PC-3 (cell line): ENCODE data around the gene TSC22D2. TPM values are rescaled to one million over a fixed set of nuclear protein-coding genes. Genes with fewer than 3 reads are reported as not detected.
A peak's percentile ranks its signal among the peaks of the same experiment; 100 is the strongest.
"Not testable (repeated sequence)": the region's sequence is repeated elsewhere in the genome, so short reads cannot be mapped to it uniquely, and the experiment has no call there.

Experiments used
- ATAC-seq: fragments of 200-7000 bp; cut with Tn5 transposase; 2 replicates; pipeline ENCODE4 v1.9.1; 2020; ENCODE audit warnings: mild to moderate bottlenecking, moderate library complexity
- BruUV-seq: library from RNA; stranded (reverse); fragments of 400-500 nt; replicated peaks from 2 replicates; lab custom pipeline; 2021; lab: Mats Ljungman, UMichigan
- CTCF ChIA-PET: fragments of 300-600 bp; sonication (Branson Sonifier 250); formaldehyde crosslinking; loops from one replicate; lab custom pipeline; 2022; ENCODE audit warnings: antibody characterized with exemption; lab: Charles Lee
- POLR2A ChIA-PET: fragments of 300-600 bp; sonication (Branson Sonifier 250); formaldehyde crosslinking; loops from one replicate; lab custom pipeline; 2022; ENCODE audit warnings: antibody characterized with exemption; ENCODE audit not compliant: unreplicated experiment; lab: Charles Lee
- DNase-seq: peaks from one replicate; pipeline ENCODE4 v3.0.0-alpha.2; 2015
- H2AFZ ChIP-seq: fragments of 300-600 bp; sonication (generic); 2 replicates; pipeline ENCODE4 v1.6.0; 2016; ENCODE audit warnings: antibody characterized with exemption, low read length
- H3F3A ChIP-seq: fragments of 300-600 bp; sonication (generic); one replicate; pipeline ENCODE4 v1.6.0; 2017; ENCODE audit warnings: antibody characterized with exemption, low read length, control low read depth, mild to moderate bottlenecking; ENCODE audit not compliant: unreplicated experiment
- H3K27ac ChIP-seq: fragments of 300-600 bp; sonication (generic); 2 replicates; pipeline ENCODE4 v1.5.1; 2016; ENCODE audit warnings: mild to moderate bottlenecking, low read length
- H3K27me3 ChIP-seq: fragments of 300-600 bp; sonication (generic); 2 replicates; pipeline ENCODE4 v1.6.1; 2016; ENCODE audit warnings: low read length, mixed read lengths
- H3K36me3 ChIP-seq: fragments of 300-600 bp; sonication (generic); 2 replicates; pipeline ENCODE4 v1.6.1; 2016; ENCODE audit warnings: low read depth, mixed run types, low read length, mixed read lengths
- H3K4me1 ChIP-seq: fragments of 300-600 bp; sonication (generic); 2 replicates; pipeline ENCODE4 v1.5.1; 2016; ENCODE audit warnings: low read length; ENCODE audit not compliant: insufficient read depth
- H3K4me2 ChIP-seq: fragments of 300-600 bp; sonication (generic); 2 replicates; pipeline ENCODE4 v1.6.0; 2016; ENCODE audit warnings: low read length
- H3K4me3 ChIP-seq: fragments of 300-600 bp; sonication (generic); 2 replicates; pipeline ENCODE4 v1.5.1; 2016; ENCODE audit warnings: mild to moderate bottlenecking, low read length, mixed read lengths
- H3K79me2 ChIP-seq: fragments of 300-600 bp; sonication (generic); 2 replicates; pipeline ENCODE4 v1.6.1; 2017; ENCODE audit warnings: low read length, mixed read lengths
- H3K9ac ChIP-seq: fragments of 300-600 bp; sonication (generic); 2 replicates; pipeline ENCODE4 v1.6.0; 2016; ENCODE audit warnings: mild to moderate bottlenecking, low read length
- H3K9me2 ChIP-seq: fragments of 300-600 bp; sonication (generic); replicated peaks from 2 replicates; pipeline ENCODE4 v1.6.1; 2016; ENCODE audit warnings: mixed run types, low read length, mixed read lengths
- H3K9me3 ChIP-seq: fragments of 300-600 bp; sonication (generic); 2 replicates; pipeline ENCODE4 v1.6.1; 2016; ENCODE audit warnings: low read length, mixed read lengths
- H4K20me1 ChIP-seq: fragments of 300-600 bp; sonication (generic); 2 replicates; pipeline ENCODE4 v1.6.1; 2016; ENCODE audit warnings: low read length, mixed read lengths
- EZH2 ChIP-seq: fragments of 300-600 bp; sonication (generic); IDR thresholded peaks from one replicate; pipeline ENCODE4 v1.6.1; 2017; ENCODE audit warnings: antibody characterized with exemption, mild to moderate bottlenecking, low read length; ENCODE audit not compliant: unreplicated experiment
- EZH2phosphoT487 ChIP-seq: fragments of 300-600 bp; sonication (generic); IDR thresholded peaks from 2 replicates; pipeline ENCODE4 v1.6.1; 2018; ENCODE audit warnings: mild to moderate bottlenecking, antibody characterized with exemption, low read length, borderline replicate concordance
- intact Hi-C: fragments of 100-400 bp; cut with micrococcal nuclease; formaldehyde crosslinking; loops from 2 replicates; pipeline ENCODE4 v1.9.0; 2023
- total RNA-seq: library from RNA; depleted of rRNA; stranded (reverse); fragments of >200 nt; gene quantifications from 2 replicates; pipeline ENCODE4 v1.2.3, GENCODE V29; 2014
- TF ChIP-seq, protein P1 (sequence below): fragments of 300-600 bp; sonication (generic); conservative IDR thresholded peaks from 2 replicates; pipeline ENCODE4 v1.5.1; 2017; ENCODE audit warnings: antibody characterized with exemption, low read depth, mild to moderate bottlenecking, low read length

TSC22D2 gene
- total RNA-seq, 1 experiment from 2014 or later = 9.6 TPM

DNA sequence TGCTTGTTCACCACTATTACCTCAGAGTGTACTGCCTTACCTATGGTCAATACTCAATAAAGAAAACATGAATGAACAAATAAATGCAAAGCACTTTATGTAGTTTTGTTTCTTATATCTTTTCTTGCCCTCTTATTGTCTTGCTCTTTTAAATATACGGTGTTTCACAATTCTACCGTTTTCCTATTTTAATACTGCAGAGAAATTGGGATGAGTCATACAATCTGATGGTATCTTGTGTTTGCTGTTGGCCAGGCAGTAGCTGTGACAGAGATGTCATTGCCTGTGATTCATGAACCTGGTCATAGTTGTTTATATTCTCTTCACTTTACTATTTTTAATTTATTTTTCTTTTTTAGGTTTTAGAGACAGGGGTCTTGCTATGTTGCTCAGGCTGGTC is 89.9 kb downstream of the TSC22D2 start:
- ChIA-PET CTCF (interaction anchor here (0.5 kb wide), 1 partner anchor 811 kb away, joined by 3 read pairs; no protein-coding TSS in a partner anchor), POLR2A (no interaction called here)
- Histone ChIP-seq H3K79me2 (0 out of 2 replicates have a peak, but pooled peaks cover 3% of the 10 kb centered on the region), H3F3A (no peaks in the 10 kb centered on the region), H3K9ac (peak overlapping the region; percentile 24), H3K27me3 (no peaks in the 10 kb centered on the region), H4K20me1 (no peaks in the 10 kb centered on the region), H3K9me3 (no peaks in the 10 kb centered on the region), H3K27ac (peak overlapping the region; percentile 87), H3K4me1 (peaks cover 38% of the 10 kb centered on the region), H3K4me2 (peak overlapping the region; percentile 81), H3K4me3 (peak overlapping the region; percentile 29; the same call in 1 of the 2 replicates), H2AFZ (peak overlapping the region; percentile 52; the same call in 1 of the 2 replicates), H3K36me3 (no peaks in the 10 kb centered on the region), H3K9me2 (no peaks in the 10 kb centered on the region)
- ATAC-seq (peak; percentile 94), DNase-seq (peak; percentile 90)
- intact Hi-C loops = loop anchor here (5.0 to 10.0 kb wide), 3 partner anchors 186 to 561 kb away; no protein-coding TSS in a partner anchor
- no TSS peak for BruUV-seq
- TF ChIP-seq, protein P1, sequence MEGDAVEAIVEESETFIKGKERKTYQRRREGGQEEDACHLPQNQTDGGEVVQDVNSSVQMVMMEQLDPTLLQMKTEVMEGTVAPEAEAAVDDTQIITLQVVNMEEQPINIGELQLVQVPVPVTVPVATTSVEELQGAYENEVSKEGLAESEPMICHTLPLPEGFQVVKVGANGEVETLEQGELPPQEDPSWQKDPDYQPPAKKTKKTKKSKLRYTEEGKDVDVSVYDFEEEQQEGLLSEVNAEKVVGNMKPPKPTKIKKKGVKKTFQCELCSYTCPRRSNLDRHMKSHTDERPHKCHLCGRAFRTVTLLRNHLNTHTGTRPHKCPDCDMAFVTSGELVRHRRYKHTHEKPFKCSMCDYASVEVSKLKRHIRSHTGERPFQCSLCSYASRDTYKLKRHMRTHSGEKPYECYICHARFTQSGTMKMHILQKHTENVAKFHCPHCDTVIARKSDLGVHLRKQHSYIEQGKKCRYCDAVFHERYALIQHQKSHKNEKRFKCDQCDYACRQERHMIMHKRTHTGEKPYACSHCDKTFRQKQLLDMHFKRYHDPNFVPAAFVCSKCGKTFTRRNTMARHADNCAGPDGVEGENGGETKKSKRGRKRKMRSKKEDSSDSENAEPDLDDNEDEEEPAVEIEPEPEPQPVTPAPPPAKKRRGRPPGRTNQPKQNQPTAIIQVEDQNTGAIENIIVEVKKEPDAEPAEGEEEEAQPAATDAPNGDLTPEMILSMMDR = no peak
- no peak for TF ChIP-seq EZH2phosphoT487
- TF ChIP-seq EZH2 = no peak

DNA sequence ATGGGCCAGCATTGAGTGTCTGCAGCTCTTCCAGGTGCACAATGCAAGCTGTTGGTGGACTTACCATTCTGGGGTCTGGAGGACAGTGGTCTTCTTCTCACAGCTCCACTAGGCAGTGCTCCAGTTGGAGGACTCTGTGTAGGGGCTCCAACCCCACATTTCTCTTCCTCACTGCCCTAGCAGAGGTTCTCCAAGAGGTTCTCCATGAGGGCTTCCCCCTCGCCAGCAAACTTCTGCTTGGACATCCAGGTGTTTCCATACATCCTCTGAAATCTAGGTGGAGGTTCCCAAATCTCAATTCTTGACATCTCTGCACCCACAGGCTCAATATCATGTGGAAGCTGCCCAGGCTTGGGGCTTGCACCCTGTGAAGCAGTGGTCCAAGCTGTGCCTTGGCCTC is 92.9 kb downstream of the TSC22D2 start:
- peaks cover 26% of the 10 kb centered on the region for H3K4me1 ChIP-seq
- POLR2A ChIA-PET, BruUV-seq, H3K9ac ChIP-seq, H3K4me3 ChIP-seq, H3K27ac ChIP-seq, CTCF ChIA-PET, H2AFZ ChIP-seq, ATAC-seq, DNase-seq, H3K27me3 ChIP-seq, H3F3A ChIP-seq, intact Hi-C loops, H3K9me2 ChIP-seq, H3K9me3 ChIP-seq, H3K36me3 ChIP-seq, H4K20me1 ChIP-seq, H3K4me2 ChIP-seq, H3K79me2 ChIP-seq: not testable (repeated sequence)

DNA sequence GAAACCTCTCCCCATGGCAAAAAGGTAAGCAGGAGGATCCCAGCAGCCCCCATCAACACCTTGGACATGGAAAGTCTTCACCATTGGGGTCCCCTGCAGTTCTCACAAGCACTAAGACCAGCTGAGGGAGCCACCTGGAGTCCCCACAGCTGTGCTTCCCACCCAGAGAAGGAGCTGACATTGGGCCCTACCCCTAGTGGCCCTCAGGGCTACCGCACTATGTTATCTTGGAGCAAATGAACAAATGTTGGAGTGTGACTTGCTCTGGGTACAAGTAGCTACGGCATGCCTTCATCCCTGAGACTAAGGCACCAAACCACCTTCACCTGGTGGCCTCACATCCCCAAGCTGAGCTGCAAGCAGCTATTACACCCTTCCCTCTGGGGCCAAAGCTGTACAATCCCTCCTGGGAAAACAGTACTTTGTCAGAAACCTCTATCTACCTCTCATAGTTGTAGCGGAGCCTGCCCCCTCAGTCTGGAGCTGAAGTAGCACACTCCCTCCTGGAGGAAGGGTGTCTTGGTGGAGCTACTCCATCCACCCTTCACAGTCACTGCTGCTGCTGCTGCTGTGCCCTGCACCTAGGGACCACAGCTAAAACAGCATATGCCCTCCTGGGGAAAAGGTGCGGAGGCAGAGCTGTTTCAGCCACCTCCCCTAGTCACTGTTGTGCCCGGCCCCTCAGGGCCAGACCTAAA is 95.5 kb downstream of the TSC22D2 start:
- Histone ChIP-seq H3K9ac (no peak overlapping the region), H3K4me3 (no peak overlapping the region), H3K36me3 (no peaks in the 10 kb centered on the region), H3K9me2 (no peaks in the 10 kb centered on the region), H2AFZ (no peak overlapping the region), H3K4me2 (no peak overlapping the region), H3K27ac (no peak overlapping the region), H3K4me1 (peaks cover 4% of the 10 kb centered on the region), H3K79me2 (no peaks in the 10 kb centered on the region), H3F3A (no peaks in the 10 kb centered on the region), H4K20me1 (no peaks in the 10 kb centered on the region), H3K9me3 (no peaks in the 10 kb centered on the region), H3K27me3 (no peaks in the 10 kb centered on the region)
- POLR2A ChIA-PET = no interaction called here
- BruUV-seq = no TSS peak
- CTCF ChIA-PET = no interaction called here
- intact Hi-C loops = no loop called here
- no peak for DNase-seq
- no peak for ATAC-seq
- TF ChIP-seq EZH2phosphoT487 = no peak
- TF ChIP-seq, protein P1 = 0 out of 2 replicates have a peak, but pooled peaks have one; percentile 12
